Mesenchymal stem cell (in vitro differentiated cells and primary cell): ENCODE results near the gene PIGX.

Source experiments
- DNase-seq: peaks from one replicate; pipeline ENCODE4 v3.0.0-alpha.2; 2013
- H2AFZ ChIP-seq: one replicate; pipeline ENCODE4 v1.6.1; 2013; ENCODE audit warnings: low read depth, mild to moderate bottlenecking, control low read depth, inconsistent platforms, low read length, moderate library complexity
- H2AK5ac ChIP-seq: 2 replicates; pipeline ENCODE4 v1.6.1; 2013; ENCODE audit warnings: low read length, moderate library complexity, mild to moderate bottlenecking, inconsistent platforms; ENCODE audit not compliant: severe bottlenecking
- H2BK120ac ChIP-seq: one replicate; pipeline ENCODE4 v1.6.1; 2013; ENCODE audit warnings: low read depth, mild to moderate bottlenecking, inconsistent platforms, low read length, moderate library complexity
- H2BK12ac ChIP-seq, 2 experiments: one replicate each; pipeline ENCODE4 v1.6.1; 2013; ENCODE audit warnings: inconsistent platforms in 2 of 2, low read length in 2 of 2, mild to moderate bottlenecking in 2 of 2, moderate library complexity in 2 of 2, control low read depth in 1 of 2
- H2BK15ac ChIP-seq: one replicate; pipeline ENCODE4 v1.6.1; 2013; ENCODE audit warnings: mild to moderate bottlenecking, low read depth, inconsistent platforms; ENCODE audit not compliant: poor library complexity, severe bottlenecking
- H2BK5ac ChIP-seq: 2 replicates; pipeline ENCODE4 v1.6.1; 2013; ENCODE audit warnings: low read depth, mild to moderate bottlenecking, low read length, control low read depth, inconsistent platforms; ENCODE audit not compliant: poor library complexity, severe bottlenecking
- H3K14ac ChIP-seq, 2 experiments: one replicate each; pipeline ENCODE4 v1.6.1; 2013; ENCODE audit warnings: inconsistent platforms in 2 of 2, low read length in 2 of 2, control low read depth in 1 of 2, mild to moderate bottlenecking in 1 of 2, moderate library complexity in 1 of 2
- H3K18ac ChIP-seq, 2 experiments: one replicate each; pipeline ENCODE4 v1.6.1; 2013; ENCODE audit warnings: inconsistent platforms in 2 of 2, low read length in 2 of 2, control low read depth in 1 of 2, low read depth in 1 of 2, mild to moderate bottlenecking in 1 of 2
- H3K23ac ChIP-seq, 2 experiments: one replicate each; pipeline ENCODE4 v1.6.1; 2013; ENCODE audit warnings: inconsistent platforms in 2 of 2, low read length in 2 of 2, mild to moderate bottlenecking in 2 of 2, moderate library complexity in 2 of 2, control low read depth in 1 of 2
- H3K27ac ChIP-seq: 2 replicates; pipeline ENCODE4 v1.5.1; 2013; ENCODE audit warnings: mild to moderate bottlenecking, moderate library complexity, low read length, control low read depth, inconsistent platforms; ENCODE audit not compliant: poor library complexity, severe bottlenecking
- H3K27me3 ChIP-seq, 2 experiments: 2 replicates each; pipeline versions ENCODE4 v1.6.1 to v1.7.0; 2013; ENCODE audit warnings: low read length in 2 of 2, mild to moderate bottlenecking in 2 of 2, moderate library complexity in 2 of 2, control low read depth in 1 of 2, inconsistent platforms in 1 of 2; ENCODE audit not compliant: control insufficient read depth in 1 of 2, insufficient read depth in 1 of 2
- H3K36me3 ChIP-seq, 2 experiments: 2 replicates each; pipeline versions ENCODE4 v1.6.1 to v1.7.0; 2013; ENCODE audit warnings: low read length in 2 of 2, control low read depth in 1 of 2, inconsistent platforms in 1 of 2, low read depth in 1 of 2, mild to moderate bottlenecking in 1 of 2; ENCODE audit not compliant: insufficient read depth in 2 of 2, control insufficient read depth in 1 of 2
- H3K4ac ChIP-seq, 2 experiments: one replicate each; pipeline ENCODE4 v1.6.1; 2013; ENCODE audit warnings: inconsistent platforms in 2 of 2, low read length in 2 of 2, mild to moderate bottlenecking in 2 of 2, moderate library complexity in 2 of 2, control low read depth in 1 of 2, low read depth in 1 of 2
- H3K4me1 ChIP-seq: 2 replicates; pipeline ENCODE4 v1.6.1; 2013; ENCODE audit warnings: low read depth, low read length, control low read depth; ENCODE audit not compliant: control insufficient read depth, insufficient read depth
- H3K4me2 ChIP-seq: 2 replicates; pipeline ENCODE4 v1.6.1; 2013; ENCODE audit warnings: low read length, mild to moderate bottlenecking, inconsistent platforms; ENCODE audit not compliant: poor library complexity, severe bottlenecking
- H3K4me3 ChIP-seq, 2 experiments: 2 replicates each; pipeline versions ENCODE4 v1.5.1 to v1.7.0; 2013; ENCODE audit warnings: low read length in 2 of 2, mild to moderate bottlenecking in 2 of 2, control low read depth in 1 of 2, low read depth in 1 of 2; ENCODE audit not compliant: insufficient read depth in 1 of 2
- H3K79me1 ChIP-seq: replicated peaks from 2 replicates; pipeline ENCODE4 v1.6.1; 2013; ENCODE audit warnings: mild to moderate bottlenecking, control low read depth, low read length, inconsistent platforms; ENCODE audit not compliant: poor library complexity, severe bottlenecking
- H3K9ac ChIP-seq: 2 replicates; pipeline ENCODE4 v1.7.0; 2013; ENCODE audit warnings: mild to moderate bottlenecking, low read length, moderate library complexity
- H3K9me3 ChIP-seq: 2 replicates; pipeline ENCODE4 v1.7.0; 2013; ENCODE audit warnings: mild to moderate bottlenecking, low read length; ENCODE audit not compliant: control insufficient read depth
- H4K8ac ChIP-seq: one replicate; pipeline ENCODE4 v1.6.1; 2013; ENCODE audit warnings: inconsistent platforms, mild to moderate bottlenecking, low read length, moderate library complexity
- H4K91ac ChIP-seq: one replicate; pipeline ENCODE4 v1.6.1; 2013; ENCODE audit warnings: mild to moderate bottlenecking, low read length, inconsistent platforms
- WGBS: methylation state at CpG from one replicate; pipeline ENCODE4 v1.1.7; 2013; ENCODE audit warnings: mixed read lengths; 5-methylcytosine and 5-hydroxymethylcytosine counted together

Gene PIGX

DNA sequence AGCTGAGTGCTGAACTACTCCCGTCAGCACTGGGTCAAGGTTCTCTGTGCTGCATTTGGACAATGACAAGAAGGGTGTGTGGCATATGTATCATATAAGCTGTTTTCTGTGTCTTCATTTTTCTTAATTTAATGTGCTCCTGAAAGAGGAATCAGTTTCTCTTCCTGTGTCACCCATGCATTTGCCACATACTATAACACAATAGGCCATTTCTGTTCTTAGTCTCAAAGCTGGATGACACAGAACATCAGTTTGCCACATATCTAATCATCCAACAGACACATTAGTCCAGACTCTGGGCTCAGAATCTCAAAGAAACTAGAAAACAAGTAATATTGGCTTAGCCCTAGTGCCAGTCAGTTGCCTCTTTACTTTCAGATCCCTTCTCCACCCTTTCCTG, 34.2 kb upstream of the PIGX start:
- no peak overlapping the region for H4K8ac ChIP-seq
- H3K36me3 ChIP-seq, result no peaks in the 10 kb centered on the region
- peaks cover 15 to 33% of the 10 kb centered on the region in 2 experiments for H3K27me3 ChIP-seq
- no peak overlapping the region for H3K23ac ChIP-seq
- no peak overlapping the region for H2BK5ac ChIP-seq
- no peak overlapping the region for H3K4ac ChIP-seq
- no peak overlapping the region for H3K4me2 ChIP-seq
- no peak overlapping the region for H2AK5ac ChIP-seq
- H2BK12ac ChIP-seq, result no peak overlapping the region
- H3K14ac ChIP-seq, result no peak overlapping the region
- no peak overlapping the region for H2BK15ac ChIP-seq
- no peak overlapping the region for H3K18ac ChIP-seq
- H3K9me3 ChIP-seq, result no peaks in the 10 kb centered on the region
- H3K4me1 ChIP-seq, result no peaks in the 10 kb centered on the region
- no peak overlapping the region for H3K27ac ChIP-seq
- H2BK120ac ChIP-seq, result no peak overlapping the region
- no peak overlapping the region for H3K9ac ChIP-seq
- no peak overlapping the region for H4K91ac ChIP-seq
- no peak for DNase-seq
- H3K79me1 ChIP-seq, result no peaks in the 10 kb centered on the region
- H3K4me3 ChIP-seq, result no peak overlapping the region
- 75% methylated on average over 1 of the region's 1 CpG for WGBS
- no peak overlapping the region for H2AFZ ChIP-seq

GRCh38 chr3:196684548-196685407, 27.4 kb upstream of the PIGX start:
- Histone ChIP-seq H2BK5ac (no peak overlapping the region), H3K27ac (no peak overlapping the region), H3K9ac (peak overlapping the region; percentile 51), H4K8ac (no peak overlapping the region), H3K4ac (no peak overlapping the region), H3K4me2 (no peak overlapping the region), H3K14ac (no peak overlapping the region), H3K36me3 (no peaks in the 10 kb centered on the region), H2BK15ac (no peak overlapping the region), H3K9me3 (no peaks in the 10 kb centered on the region), H3K79me1 (no peaks in the 10 kb centered on the region), H2AFZ (no peak overlapping the region), H3K23ac (no peak overlapping the region), H4K91ac (no peak overlapping the region), H2AK5ac (no peak overlapping the region), H3K4me1 (peaks cover 2% of the 10 kb centered on the region), H2BK12ac (no peak overlapping the region), H3K18ac (peak overlapping the region in 1 of 2 experiments; percentile 21), H3K27me3 (peaks cover 9 to 15% of the 10 kb centered on the region in 2 experiments), H3K4me3 (no peak overlapping the region), H2BK120ac (no peak overlapping the region)
- DNase-seq, result peak; percentile 61
- WGBS, result 49% methylated on average over 19 of the region's 24 CpGs

DNA sequence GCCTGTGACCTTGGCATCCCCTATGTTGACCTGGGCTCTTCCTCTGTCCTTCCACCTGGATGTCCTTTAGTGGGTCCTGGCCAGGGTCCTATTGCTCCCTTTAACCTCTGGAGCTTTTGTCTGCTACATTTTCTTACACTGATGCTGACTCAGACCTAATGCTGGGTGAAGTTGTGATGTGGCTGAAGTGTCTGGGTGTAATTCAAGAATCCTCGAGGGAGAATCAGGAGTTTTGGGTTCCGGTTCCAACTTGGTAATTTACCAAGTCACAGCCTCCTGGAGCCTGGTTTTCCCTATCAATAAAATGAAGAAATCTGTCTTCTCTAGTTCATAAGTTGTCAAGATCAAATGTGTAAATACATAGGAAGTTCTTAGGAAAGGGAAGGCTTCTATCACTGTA, 25.7 kb upstream of the PIGX start:
- H2AK5ac ChIP-seq, result no peak overlapping the region
- no peak overlapping the region for H3K23ac ChIP-seq
- no peak overlapping the region for H3K4me3 ChIP-seq
- H2BK120ac ChIP-seq, result no peak overlapping the region
- no peak overlapping the region for H3K4me2 ChIP-seq
- peaks cover 5 to 10% of the 10 kb centered on the region in 2 experiments for H3K27me3 ChIP-seq
- no peak overlapping the region for H2AFZ ChIP-seq
- H2BK5ac ChIP-seq, result no peak overlapping the region
- no peak overlapping the region for H3K14ac ChIP-seq
- H3K9ac ChIP-seq, result no peak overlapping the region
- H3K79me1 ChIP-seq, result no peaks in the 10 kb centered on the region
- WGBS, result 63% methylated on average over 1 of the region's 2 CpGs
- peak overlapping the region in 1 of 2 experiments; percentile 15 for H2BK12ac ChIP-seq
- H2BK15ac ChIP-seq, result no peak overlapping the region
- H3K9me3 ChIP-seq, result no peaks in the 10 kb centered on the region
- no peaks in the 10 kb centered on the region for H3K36me3 ChIP-seq
- H3K4me1 ChIP-seq, result peaks cover 2% of the 10 kb centered on the region
- H4K8ac ChIP-seq, result no peak overlapping the region
- no peak overlapping the region for H4K91ac ChIP-seq
- DNase-seq, result no peak
- no peak overlapping the region for H3K4ac ChIP-seq
- H3K18ac ChIP-seq, result no peak overlapping the region
- no peak overlapping the region for H3K27ac ChIP-seq

- 10% methylated on average over 4 of the region's 5 CpGs for WGBS
- no peak overlapping the region for H2AFZ ChIP-seq
- H3K4me2 ChIP-seq, result no peak overlapping the region
- H3K4me3 ChIP-seq, result no peak overlapping the region
- no peak overlapping the region for H2BK5ac ChIP-seq
- no peak overlapping the region for H3K14ac ChIP-seq
- peak; percentile 81 for DNase-seq
- H2AK5ac ChIP-seq, result no peak overlapping the region
- H3K18ac ChIP-seq, result peak overlapping the region; percentile 37 to 66
- peak overlapping the region in 1 of 2 experiments; percentile 84 for H2BK12ac ChIP-seq
- no peaks in the 10 kb centered on the region for H3K9me3 ChIP-seq
- H3K36me3 ChIP-seq, result no peaks in the 10 kb centered on the region
- no peak overlapping the region for H2BK15ac ChIP-seq
- H3K4ac ChIP-seq, result peak overlapping the region in 1 of 2 experiments; percentile 73
- H3K9ac ChIP-seq, result peak overlapping the region; percentile 39
- no peaks in the 10 kb centered on the region for H3K79me1 ChIP-seq
- no peak overlapping the region for H3K27ac ChIP-seq
- no peak overlapping the region for H4K91ac ChIP-seq
- H3K23ac ChIP-seq, result no peak overlapping the region
- H3K4me1 ChIP-seq, result peaks cover 2% of the 10 kb centered on the region
- peaks cover 0 to 5% of the 10 kb centered on the region in 2 experiments for H3K27me3 ChIP-seq
- H4K8ac ChIP-seq, result peak overlapping the region; percentile 66
- H2BK120ac ChIP-seq, result no peak overlapping the region
Measured at GRCh38 chr3:196688349-196688748, 23.8 kb upstream of the PIGX start.
